Measurements from ENCODE around the gene NRGN.

GRCh38 chr11:124729571-124729970 lies 10.2 kb upstream of the NRGN start:
- no peak for TF ChIP-seq POLR2AphosphoS5 (IDR thresholded peaks at IDR 0.05; ENCODE audit: low read depth, low read length)
- no peak for TF ChIP-seq TAF1 (IDR thresholded peaks at IDR 0.05; ENCODE audit: borderline replicate concordance, insufficient read depth, low read length)
- TF ChIP-seq REST (IDR thresholded peaks at IDR 0.05; ENCODE audit: insufficient read depth in 1 of 2, low read depth in 2 of 2, low read length in 2 of 2), result no peak
- TF ChIP-seq SIN3A (IDR thresholded peaks at IDR 0.05; ENCODE audit: borderline replicate concordance, insufficient read depth, low read length), result no peak
- no peak for TF ChIP-seq FOXP2 (optimal IDR thresholded peaks at IDR 0.05; ENCODE audit: borderline replicate concordance, extremely low read depth, extremely low read length, insufficient read depth)
